DMS 273 (cell line): ENCODE results near the gene RSPRY1.

Experiments
- DNase-seq: peaks from one replicate; lab custom pipeline; 2025; ENCODE audit not compliant: unreplicated experiment; lab: John Stamatoyannopoulos, UW

Gene RSPRY1

DNA sequence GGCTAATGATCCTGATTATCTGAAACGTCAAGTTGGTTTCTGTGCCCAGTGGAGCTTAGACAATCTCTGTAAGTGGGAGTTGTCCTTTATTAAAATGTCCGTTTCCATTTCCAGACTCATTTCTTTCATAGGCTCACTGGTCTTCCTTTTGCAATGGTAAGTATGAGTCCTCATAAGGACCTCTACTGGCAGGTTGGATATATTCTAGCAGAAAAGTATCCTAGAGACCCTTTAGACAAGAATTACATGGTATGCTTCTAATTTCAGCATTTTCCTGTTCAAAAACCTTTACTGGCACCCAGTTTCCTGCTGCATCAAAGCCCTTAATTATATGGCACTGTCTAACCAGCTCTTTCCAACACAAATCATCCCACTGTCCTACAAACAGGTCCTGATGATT lies 30.8 kb downstream of the RSPRY1 start:
- DNase-seq: no peak

DNA sequence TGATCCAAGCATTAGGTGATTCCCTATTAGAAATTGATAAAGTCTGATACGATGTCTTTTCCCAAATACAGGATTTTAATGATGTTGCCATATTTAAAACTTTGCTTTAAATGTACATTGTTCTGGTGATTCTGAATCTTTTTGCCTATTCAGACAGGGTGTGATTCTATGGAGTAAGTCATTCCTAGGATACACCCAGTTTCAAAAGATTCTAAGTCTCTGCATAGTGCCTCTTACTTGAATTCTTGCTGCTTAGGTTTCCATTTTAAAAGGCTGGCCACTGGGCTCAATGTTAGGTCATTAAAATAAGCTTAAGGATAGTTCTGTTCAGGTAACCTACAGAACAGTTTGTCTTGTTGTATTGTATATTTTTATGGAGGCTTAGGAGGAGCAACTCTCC lies 36.9 kb downstream of the RSPRY1 start:
- DNase-seq: no peak

DNA sequence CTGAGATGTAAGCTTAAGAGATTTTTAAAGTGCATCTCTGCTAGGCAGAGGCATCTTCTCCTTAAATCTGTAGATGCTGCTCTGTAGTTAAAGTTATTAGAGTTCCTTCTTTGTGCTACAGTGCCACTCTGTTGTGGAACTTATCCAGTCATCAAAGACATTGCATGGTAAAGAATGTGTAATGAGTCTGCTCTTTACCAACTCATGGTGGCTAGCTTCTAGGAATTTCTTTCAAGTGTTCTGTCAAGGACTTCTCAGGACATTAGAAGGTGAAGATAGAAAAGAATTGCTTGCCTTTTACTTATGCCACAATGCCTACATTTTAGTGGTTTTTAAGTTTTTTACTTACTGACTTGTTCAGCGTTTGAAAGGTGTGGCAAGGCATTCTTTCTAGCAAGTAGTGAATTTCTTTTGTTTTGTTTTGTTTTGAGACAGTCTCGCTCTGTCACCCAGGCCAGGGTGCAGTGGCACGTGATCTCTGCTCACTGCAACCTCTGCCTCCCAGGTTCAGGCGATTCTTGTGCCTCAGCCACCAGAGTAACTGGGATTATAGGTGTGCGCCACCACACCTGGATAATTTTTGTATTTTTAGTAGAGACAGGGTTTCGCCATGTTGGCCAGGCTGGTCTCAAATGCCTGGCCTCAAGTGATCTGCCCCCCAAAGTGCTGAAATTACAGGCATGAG lies 38.7 kb downstream of the RSPRY1 start:
- DNase-seq: no peak

DNA sequence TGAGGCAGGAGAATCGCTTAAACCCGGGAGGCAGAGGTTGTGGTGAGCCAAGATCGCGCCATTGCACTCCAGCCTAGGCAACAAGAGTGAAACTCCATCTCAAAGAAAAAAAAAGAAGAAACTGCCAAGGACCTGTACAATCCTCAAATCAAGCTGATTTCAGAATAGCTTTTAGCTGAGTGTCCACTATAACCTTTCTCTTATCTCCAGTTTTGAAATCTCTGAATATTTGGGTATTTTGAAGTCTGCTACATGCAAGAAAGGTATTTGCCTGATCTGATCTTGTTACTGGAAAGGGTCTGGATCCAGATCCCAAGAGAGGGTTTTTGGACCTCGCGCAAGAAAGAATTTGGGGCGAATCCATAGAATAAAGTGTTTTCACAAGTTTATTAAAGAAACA lies 39.8 kb downstream of the RSPRY1 start:
- DNase-seq: no peak

DNA sequence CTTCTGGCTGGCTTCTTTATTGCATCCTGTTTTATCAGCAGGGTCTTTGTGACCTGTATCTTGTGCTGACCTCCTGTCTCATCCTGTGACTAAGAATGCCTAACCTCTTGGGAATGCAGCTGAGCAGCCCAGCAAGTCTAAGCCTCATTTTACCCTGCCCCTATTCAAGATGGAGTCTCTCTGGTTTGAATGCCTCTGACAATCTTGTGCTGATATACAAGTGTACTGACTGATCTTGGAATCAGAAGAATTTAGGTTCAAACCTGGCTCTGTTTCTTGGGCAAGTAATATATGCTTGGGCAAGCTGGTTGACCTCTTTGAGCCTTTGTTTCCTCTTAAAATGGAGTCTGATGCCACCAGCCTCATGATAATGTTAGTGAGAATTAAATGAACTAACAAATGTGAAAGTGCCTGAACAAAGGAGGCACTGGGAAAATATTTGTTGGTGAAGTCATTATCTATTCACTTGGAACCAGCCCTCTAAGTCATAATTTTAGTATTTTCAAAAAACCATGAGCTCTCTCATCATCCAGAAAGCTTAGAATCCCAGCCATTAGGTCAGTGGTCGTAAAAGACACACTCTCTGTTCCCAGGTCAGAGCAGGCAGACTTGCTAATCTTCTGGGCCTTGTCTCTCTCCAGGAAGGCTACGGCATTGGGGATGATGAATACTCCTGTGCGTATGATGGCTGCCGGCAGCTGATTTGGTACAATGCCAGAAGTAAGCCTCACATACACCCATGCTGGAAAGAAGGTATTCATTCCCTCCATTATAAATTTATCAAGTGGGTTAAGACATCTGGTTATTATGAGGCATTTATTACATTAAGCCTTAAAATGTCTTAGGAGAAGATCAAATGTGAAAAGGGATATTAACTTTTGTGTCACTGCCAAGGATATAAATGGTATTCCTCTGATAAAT lies 40.8 kb downstream of the RSPRY1 start:
- DNase-seq: no peak

DNA sequence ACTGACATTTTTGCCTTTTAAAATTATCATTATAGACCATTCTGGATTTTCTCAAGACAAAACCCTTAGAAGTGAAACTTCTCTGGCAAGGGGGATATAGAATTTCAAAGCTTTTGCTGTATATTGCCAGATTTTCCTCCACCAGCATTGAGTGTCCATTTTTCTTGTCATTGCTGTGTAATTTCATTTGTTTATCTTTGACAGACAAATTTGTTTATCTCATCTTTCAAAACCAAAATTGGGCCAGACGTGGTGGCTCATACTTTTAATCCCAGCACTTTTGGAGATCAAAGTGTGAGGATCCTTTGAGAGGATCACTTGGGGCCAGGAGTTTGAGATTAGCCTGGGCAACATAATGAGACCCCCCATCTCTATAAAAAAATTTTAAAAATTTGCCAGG lies 43.0 kb downstream of the RSPRY1 start:
- no peak for DNase-seq

DNA sequence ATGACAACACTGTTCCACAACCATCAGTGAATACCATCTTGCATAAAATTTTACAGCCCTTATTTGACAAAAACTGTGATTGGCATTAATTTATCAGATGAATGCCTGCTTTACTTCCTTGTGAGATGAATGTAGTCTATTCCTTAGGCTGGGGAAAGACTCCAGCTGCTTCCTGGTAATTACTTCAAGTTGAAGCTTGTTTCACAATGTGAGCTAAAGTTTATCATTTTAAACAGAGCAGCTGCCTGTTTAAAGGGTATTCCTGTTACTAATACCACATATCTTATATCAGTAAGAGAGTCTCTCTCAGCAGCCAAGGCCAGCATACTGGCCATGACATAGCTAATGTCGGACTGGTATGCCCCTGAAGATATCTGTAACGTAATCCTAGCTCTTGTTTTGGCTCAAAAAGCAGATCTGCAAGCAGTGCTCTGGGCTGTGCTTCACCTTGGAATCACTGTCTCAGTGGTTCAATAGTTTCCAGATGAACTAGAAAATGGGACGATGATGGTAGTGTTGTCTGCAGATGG lies 45.8 kb downstream of the RSPRY1 start:
- peak; percentile 63 for DNase-seq

DNA sequence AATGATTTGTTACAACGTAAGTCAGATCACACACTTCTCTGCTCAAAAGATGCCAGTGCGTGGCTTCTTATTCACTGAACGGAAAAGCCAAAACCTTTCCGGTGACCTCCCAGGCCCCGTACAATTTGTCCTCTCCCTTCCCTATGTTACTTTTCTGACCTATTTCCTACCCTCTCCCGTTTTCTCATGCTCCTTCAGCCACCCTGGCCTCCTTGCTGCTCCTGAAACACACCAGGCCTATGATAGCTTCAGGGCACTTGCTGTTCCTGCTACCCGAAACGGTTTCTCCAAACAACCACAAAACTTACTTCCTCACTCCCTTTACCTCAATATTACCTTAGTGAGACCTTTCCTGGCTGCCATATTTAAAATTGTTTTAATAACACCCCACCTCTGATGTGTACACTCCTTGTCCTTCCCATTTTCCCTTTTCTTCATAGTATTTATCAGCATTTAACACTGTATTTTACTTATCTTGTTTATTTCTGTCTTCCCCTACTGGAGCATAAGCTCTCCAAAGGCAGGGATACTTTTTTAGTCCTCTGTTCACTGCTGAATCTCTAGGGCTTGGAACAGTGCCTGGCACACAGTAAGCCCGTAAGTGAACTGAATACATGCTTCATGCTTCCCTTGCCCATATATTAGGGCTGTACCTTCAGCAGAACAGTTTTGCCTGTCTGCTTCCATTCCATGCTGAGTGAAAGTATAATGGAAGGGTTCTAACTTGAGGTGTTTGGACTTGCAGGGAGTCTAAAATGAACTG lies 48.0 kb downstream of the RSPRY1 start:
- DNase-seq: no peak

DNA sequence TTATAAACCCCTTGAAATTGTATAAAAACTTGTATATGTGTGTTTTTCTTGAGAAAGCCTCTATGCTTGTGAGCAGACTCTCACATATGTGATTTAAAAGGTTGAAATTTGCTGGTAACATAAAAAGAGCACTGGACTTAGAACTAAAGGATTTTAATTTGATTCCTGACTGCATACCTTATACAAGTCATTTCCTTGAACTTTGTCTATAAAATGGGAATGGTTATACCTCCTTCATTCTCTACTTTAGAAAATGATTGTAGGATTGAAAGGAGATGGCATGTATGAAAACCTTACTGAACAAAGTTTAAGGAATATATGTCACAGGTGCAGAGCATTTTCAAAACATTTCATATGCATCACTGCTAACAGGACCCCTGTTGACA lies 48.6 kb downstream of the RSPRY1 start:
- no peak for DNase-seq

DNA sequence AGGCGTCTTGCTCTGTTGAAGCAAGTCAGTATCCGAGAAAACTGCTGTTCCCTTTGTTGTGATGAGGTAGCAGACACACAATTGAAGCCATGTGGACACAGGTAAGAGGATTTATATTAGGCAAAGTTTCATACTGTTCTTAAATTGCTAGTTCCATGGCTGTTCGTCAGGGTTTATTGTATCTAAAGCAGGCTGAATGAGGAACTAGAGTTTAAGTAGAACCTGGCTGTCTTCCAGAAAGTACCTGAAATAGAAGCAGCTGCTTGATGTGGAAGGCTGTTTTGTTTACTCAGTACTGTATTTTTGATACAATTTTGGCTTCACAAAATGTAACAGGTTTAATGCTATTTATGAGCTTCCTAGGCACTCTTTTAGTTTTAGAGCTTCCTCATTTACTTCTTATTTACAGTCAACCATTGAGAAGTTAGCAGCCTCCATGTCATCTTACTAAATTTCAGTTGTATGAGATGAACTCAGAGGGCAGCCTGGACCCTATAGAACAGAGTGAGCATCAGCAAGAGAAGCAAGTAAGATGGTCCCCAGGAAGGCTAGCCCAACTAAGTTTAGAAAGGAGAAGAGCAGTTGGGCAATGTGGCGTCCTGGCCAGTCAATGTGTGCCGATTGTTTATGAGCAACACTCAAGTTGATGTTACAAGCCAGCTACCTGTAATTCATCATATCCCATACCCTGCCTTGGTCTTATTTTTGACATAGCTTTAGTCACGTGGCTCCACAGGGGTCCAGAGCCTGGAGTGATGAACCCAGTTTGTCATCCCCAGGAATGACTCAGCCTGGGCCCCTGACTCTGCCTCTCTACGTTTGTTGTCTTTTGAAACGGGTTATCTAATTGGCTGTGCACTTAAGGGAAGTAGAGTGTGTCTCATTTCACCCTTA lies 49.2 kb downstream of the RSPRY1 start:
- DNase-seq: no peak

DNA sequence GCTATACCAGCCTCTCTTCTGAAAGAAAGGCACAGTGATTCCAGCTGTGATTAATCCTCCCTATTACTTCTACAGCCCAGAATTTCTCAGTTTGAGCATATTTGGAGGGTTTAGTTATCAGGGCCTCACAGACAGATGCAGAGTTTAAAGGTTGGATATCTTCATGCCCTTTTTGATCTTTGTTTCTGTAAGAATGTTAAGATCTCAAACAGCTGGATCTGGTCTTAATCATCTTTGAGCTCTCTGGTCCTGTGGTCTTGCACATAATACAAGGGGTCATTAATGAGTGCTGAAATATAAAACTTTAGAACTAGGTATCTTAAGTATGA lies 49.9 kb downstream of the RSPRY1 start:
- DNase-seq: no peak

DNA sequence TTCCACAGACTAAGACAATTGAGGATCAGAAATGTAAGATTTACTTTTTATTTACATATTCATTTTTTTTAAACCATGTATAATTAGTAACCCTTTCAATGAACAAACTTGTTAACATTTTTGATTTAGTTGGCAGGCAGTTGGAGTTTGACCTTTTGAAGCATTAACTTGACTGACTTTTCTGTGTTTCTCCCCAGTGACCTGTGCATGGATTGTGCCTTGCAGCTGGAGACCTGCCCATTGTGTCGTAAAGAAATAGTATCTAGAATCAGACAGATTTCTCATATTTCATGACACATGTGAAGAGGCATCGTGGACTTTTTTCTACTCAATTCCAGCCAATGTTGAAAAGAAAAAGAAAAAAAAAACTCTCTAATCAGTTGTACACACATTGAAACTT lies 52.6 kb downstream of the RSPRY1 start:
- DNase-seq: no peak

DNA sequence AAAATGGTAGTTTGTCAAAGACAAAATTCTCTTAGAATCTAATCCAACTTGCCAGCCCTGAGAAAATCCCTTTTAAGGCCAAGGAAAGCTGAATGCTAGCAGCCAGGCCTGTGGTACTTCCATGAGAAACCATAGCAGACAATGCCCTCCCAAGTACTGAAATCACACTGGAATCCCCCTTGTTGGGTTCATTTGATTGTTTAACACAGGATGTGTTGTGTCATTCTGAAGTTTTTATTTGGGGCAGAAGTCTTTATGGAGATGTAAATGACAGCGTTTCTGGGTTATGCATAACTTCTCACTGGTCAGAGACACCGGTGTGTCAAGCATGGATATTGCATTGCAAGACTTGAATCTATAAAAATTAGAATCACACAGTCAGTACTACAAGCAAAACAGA lies 53.0 kb downstream of the RSPRY1 start:
- no peak for DNase-seq

DNA sequence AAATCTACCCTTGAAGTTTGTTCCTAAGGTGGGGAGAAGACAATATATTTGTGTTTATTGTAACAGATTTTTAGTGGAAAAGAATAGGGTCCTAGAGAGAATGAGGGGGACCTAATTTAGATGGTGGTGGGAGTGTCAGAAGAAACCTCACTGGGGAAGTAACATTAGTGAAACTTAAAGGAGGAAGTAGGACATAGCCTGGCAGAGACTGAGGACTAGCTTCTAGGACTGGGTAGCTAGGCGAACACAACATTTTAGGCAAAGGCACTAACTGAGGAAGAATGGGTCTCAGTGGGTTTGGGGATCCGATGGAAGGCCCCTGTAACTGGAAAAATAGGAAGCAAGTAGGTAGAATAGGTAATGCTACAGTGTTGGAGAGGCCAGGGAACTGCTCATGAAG lies 54.7 kb downstream of the RSPRY1 start:
- no peak for DNase-seq

DNA sequence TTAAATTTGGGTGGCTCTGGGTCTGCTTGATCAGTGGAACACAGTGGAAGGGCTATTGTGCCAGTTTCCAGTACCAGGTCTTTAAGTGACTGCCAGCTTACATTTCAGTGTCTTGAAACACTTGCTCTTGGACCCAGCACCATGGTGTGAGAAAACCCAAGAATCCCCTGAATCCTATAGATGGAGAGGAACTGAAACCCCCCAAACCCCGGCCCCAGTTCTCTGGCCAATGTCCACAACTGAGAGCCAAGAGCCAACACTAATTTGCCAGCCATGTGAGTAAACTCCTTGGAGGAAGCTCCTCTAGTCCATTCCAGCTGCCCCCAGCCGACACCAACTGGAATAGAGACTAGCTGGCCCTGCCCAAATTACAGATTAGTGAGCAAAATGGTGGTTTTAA lies 56.5 kb downstream of the RSPRY1 start:
- DNase-seq: no peak

DNA sequence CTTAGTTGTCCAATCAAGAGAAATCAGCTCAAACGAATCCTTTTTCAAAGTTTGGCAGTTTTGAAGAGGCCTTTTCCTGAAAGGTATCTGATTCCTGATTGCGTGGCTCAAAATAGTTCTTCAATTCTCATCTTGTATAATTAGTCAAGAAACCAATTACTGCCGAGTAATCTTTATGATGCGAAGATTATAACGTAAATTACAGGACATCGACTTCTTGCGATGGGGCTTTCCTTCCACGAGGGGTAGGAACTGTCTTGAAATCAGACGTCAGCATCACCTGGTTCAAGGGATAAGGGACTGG lies 58.3 kb downstream of the RSPRY1 start:
- DNase-seq: no peak

DNA sequence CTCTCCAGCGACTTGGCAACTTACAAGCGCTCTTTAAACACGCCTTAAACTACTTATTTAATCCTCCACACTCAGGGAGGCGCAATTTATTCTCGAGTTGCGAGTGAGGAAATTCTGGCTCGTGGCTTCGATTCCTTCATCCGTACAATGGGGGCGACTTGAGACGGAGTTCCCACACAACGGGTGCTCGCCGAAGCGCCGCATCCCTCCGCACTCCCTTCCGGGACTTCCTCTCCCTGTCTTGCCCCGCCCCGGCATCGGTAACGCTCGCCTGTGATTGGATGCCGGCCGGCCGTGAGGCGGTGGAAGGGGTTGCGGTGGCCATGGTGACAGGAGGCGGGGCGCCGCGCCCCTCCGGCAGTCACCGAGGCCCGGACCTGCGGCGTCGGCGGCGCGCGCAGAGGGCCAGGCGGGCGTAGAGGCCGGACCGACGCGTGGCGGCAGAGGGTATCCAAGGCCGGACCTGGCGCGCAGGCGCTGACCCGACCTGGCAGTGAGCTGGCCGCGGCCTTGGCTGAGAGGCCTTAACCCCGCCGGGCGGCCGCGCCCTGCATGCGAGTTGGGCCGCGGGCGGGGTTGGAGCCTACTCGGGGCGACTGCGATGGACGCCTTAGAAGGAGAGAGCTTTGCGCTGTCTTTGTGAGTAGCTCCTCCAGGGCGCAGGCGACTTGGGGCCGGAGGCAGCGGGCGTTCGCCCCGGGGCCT lies 58.8 kb downstream of the RSPRY1 start, which contains the start of gene ARL2BP:
Gene ARL2BP, plus strand, starts transcription at position 493 of the 705 bp plus-strand sequence. Its CDS starts 109 bp downstream, at position 602.
- DNase-seq: peak; percentile 99

DNA sequence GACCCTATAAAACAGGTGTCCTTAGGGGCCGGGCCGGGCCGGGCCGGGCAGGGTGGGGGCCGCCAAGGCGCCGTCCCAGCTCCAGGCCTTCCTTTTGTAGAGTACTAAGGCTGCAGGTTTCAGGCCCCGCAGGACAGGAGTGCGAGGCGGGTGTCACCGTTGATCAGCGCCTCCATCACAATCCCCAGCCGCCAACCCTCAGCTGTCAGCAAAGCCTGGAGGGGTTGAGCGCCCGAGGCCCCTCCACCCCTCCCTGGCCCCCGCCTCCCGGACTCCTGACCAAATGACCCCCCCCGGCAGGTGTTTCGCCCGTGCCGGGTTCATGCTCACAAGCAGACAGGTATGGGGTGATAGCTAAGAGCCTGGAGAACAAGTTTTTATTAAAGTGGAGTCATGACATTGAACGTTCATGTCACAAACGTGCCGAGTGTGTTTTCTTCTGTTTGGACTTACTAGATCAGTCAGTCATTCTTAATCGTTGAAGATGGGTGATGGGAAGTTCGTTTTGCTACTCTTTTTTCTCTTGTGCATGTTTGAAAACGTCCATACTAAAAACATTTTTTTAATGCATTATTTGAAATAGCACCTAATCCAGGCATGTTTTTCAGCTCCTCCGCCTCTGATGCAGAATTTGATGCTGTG lies 59.5 kb downstream of the RSPRY1 start:
- peak; percentile 72 for DNase-seq

DNA sequence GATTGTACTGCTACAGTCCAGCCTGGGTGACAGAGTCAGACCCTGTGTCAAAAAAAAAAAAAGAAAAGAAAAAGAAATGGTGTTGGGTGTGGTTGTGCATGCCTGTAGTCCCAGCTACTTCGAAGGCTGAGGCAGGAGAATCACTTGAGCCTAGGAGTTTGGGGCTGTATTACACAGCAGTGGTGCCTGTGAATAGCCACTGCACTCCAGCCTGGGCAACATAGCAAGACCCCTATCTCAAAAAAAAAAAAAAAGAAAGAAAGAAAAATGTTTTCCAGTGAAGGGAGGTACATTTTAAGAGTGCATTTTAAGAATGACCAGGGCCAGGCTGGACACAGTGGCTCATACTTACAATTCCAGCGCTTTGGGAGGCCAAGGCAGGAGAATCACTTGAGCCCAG lies 65.2 kb downstream of the RSPRY1 start:
- DNase-seq: no peak
